Ascending aorta (tissue), 2 donors: Measurements from ENCODE around the gene CPSF2. TPM values are rescaled to one million over a fixed set of nuclear protein-coding genes. Genes with fewer than 3 reads are reported as not detected.

Source experiments
- DNase-seq, 2 donors: peaks; one replicate each; pipeline ENCODE4 v3.0.0-alpha.2; 2019; ENCODE audit warnings: low spot score in 2 of 2
- H3K27ac ChIP-seq, 2 donors: fragments of 200-600 bp; sonication (generic); one replicate each; pipeline ENCODE4 v1.5.1; 2016 to 2017; ENCODE audit warnings: mild to moderate bottlenecking in 1 of 2
- H3K27me3 ChIP-seq: fragments of 200-600 bp; sonication (generic); one replicate; pipeline ENCODE4 v1.5.1; 2017
- H3K36me3 ChIP-seq, 2 donors: fragments of 200-600 bp; sonication (generic); one replicate each; pipeline ENCODE4 v1.5.1; 2016
- H3K4me1 ChIP-seq, 2 donors: fragments of 200-600 bp; sonication (generic); one replicate each; pipeline ENCODE4 v1.5.1; 2016 to 2017; ENCODE audit warnings: mild to moderate bottlenecking in 1 of 2
- H3K4me3 ChIP-seq, 2 donors: fragments of 200-600 bp; sonication (generic); one replicate each; pipeline ENCODE4 v1.5.1; 2016 to 2017; ENCODE audit warnings: mild to moderate bottlenecking in 1 of 2
- H3K9me3 ChIP-seq, 2 donors: fragments of 200-600 bp; sonication (generic); one replicate each; pipeline ENCODE4 v1.5.1; 2016
- intact Hi-C: fragments of 100-400 bp; cut with DNase I; formaldehyde crosslinking; loops from one replicate; pipeline ENCODE4 v1.15.1; 2023
- total RNA-seq: library from RNA; depleted of rRNA; stranded (reverse); fragments of >200 nt; gene quantifications from one replicate; pipeline ENCODE4 v1.1.0, GENCODE V29; 2016
- TF ChIP-seq, protein P1 (sequence below), 3 experiments: fragments of 200-600 bp in 2 of 3; fragments of 450-650 bp in 1 of 3; sonication (generic) in 2 of 3; IDR thresholded peaks; one replicate each; pipeline ENCODE4 v1.5.1; 2016 to 2019; ENCODE audit warnings: antibody characterized with exemption in 3 of 3, mild to moderate bottlenecking in 1 of 3, moderate library complexity in 1 of 3

CPSF2 gene
- total RNA-seq, 1 donor from 2014 or later = 8.0 TPM

DNA sequence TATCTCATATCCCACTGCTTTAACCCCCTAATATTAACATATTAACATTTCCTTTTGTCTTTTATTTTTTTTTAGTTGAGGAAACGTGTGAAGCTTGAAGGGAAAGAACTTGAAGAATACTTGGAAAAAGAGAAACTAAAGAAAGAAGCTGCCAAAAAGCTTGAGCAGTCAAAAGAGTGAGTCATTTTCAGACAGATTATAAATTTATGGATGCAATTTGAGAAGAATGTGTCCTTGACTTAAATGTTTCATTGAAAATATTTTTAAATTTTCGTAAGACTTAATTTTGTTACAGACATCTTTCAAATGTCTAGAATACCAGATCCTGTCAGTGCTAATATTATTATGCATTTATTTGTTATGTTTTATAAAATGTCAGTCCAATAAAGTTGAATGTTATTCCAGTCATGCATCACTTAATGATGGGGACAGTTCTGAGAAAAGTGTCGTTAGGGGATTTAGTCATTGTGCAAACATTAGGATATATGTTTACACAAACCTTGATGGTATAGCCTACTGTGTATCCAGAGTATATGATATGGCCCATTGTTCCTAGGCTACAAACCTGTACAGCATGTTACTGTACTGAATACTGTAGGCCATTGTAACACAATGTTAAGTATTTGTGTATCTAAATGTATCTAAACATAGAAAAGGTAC is 32.6 kb downstream of the CPSF2 start:
- peaks cover 37 to 39% of the 10 kb centered on the region in 2 donors for H3K36me3 ChIP-seq
- intact Hi-C loops = no loop called here
- H3K9me3 ChIP-seq = no peaks in the 10 kb centered on the region
- no peaks in the 10 kb centered on the region for H3K27me3 ChIP-seq
- H3K27ac ChIP-seq = peak overlapping the region; percentile 32 to 36
- DNase-seq = no peak
- H3K4me3 ChIP-seq = no peak overlapping the region
- H3K4me1 ChIP-seq = peaks cover 0 to 9% of the 10 kb centered on the region in 2 donors
- TF ChIP-seq, protein P1, sequence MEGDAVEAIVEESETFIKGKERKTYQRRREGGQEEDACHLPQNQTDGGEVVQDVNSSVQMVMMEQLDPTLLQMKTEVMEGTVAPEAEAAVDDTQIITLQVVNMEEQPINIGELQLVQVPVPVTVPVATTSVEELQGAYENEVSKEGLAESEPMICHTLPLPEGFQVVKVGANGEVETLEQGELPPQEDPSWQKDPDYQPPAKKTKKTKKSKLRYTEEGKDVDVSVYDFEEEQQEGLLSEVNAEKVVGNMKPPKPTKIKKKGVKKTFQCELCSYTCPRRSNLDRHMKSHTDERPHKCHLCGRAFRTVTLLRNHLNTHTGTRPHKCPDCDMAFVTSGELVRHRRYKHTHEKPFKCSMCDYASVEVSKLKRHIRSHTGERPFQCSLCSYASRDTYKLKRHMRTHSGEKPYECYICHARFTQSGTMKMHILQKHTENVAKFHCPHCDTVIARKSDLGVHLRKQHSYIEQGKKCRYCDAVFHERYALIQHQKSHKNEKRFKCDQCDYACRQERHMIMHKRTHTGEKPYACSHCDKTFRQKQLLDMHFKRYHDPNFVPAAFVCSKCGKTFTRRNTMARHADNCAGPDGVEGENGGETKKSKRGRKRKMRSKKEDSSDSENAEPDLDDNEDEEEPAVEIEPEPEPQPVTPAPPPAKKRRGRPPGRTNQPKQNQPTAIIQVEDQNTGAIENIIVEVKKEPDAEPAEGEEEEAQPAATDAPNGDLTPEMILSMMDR (IDR thresholded peaks at IDR 0.05) = no peak

DNA sequence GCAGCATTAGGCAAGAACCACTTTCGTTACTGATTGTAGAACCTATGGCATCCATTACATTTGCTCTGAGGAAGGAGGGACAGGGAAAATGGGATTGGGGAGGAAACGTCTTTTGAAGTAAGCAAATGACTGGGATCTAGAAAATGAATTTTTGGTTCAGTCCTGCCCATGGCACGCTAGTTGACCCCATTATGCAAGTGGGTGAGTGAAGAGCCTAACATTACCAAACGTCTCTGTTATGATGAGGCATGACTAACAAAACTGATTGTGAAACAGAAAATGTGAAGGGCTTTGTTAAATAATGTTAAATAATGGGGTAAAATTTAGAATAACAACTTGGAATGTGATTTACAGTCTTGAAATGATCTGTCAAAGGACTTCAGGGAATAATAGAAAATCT is 38.9 kb downstream of the CPSF2 start:
- DNase-seq = no peak
- intact Hi-C loops = loop anchor here (10.0 kb wide), 1 partner anchor 84 kb away; no protein-coding TSS in a partner anchor
- no peak overlapping the region for H3K4me3 ChIP-seq
- TF ChIP-seq, protein P1 (IDR thresholded peaks at IDR 0.05) = no peak
- no peaks in the 10 kb centered on the region for H3K4me1 ChIP-seq
- H3K27me3 ChIP-seq = no peaks in the 10 kb centered on the region
- H3K36me3 ChIP-seq = peaks cover 60 to 86% of the 10 kb centered on the region in 2 donors
- H3K9me3 ChIP-seq = no peaks in the 10 kb centered on the region
- no peak overlapping the region for H3K27ac ChIP-seq

DNA sequence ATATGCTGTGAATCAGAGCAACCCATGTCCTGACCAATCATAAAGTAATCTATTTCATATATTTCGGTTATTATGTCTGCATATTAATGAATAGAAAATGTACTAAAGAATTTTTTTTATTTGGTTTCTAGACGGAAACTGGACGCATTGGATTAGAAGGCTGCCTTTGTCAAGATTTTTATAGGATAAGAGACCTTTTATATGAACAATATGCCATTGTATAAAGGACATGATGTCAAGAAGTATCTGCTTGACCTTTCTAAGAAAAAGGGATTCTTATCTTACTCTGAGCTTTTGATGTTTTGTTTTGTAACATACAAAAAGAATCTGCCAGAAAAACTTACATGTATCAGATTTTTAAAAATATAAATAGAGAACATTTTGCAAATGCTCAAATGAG is 39.8 kb downstream of the CPSF2 start:
- Histone ChIP-seq H3K4me1 (no peaks in the 10 kb centered on the region), H3K27ac (no peak overlapping the region), H3K4me3 (no peak overlapping the region), H3K9me3 (no peaks in the 10 kb centered on the region), H3K27me3 (no peaks in the 10 kb centered on the region), H3K36me3 (peaks cover 55 to 84% of the 10 kb centered on the region in 2 donors)
- TF ChIP-seq, protein P1 (IDR thresholded peaks at IDR 0.05) = no peak
- DNase-seq = no peak
- intact Hi-C loops = loop anchor here (10.0 kb wide), 1 partner anchor 83 kb away; no protein-coding TSS in a partner anchor

DNA sequence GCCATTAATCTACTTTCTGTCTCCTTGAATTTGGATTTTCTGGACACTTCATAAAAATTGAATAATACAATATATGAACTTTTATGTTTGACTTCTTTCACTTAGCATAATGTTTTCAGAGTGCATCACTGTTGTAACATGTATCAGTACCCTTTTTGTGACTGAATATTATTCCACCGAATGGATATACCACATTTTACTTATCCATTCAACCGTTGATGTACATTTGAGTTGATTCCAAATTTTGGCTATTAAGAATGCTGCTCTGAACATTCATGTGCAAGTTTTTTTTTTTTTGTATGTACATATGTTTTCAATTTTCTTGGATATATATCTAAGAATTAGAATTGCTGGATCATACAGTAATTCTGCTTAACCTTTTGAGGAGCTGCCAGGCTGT is 43.2 kb downstream of the CPSF2 start:
- H3K27ac ChIP-seq = no peak overlapping the region
- peaks cover 33 to 66% of the 10 kb centered on the region in 2 donors for H3K36me3 ChIP-seq
- intact Hi-C loops = loop anchor here (10.0 kb wide), 1 partner anchor 80 kb away; no protein-coding TSS in a partner anchor
- no peak for DNase-seq
- no peaks in the 10 kb centered on the region for H3K4me1 ChIP-seq
- H3K9me3 ChIP-seq = no peaks in the 10 kb centered on the region
- H3K27me3 ChIP-seq = no peaks in the 10 kb centered on the region
- no peak overlapping the region for H3K4me3 ChIP-seq
- TF ChIP-seq, protein P1 (IDR thresholded peaks at IDR 0.05) = no peak

DNA sequence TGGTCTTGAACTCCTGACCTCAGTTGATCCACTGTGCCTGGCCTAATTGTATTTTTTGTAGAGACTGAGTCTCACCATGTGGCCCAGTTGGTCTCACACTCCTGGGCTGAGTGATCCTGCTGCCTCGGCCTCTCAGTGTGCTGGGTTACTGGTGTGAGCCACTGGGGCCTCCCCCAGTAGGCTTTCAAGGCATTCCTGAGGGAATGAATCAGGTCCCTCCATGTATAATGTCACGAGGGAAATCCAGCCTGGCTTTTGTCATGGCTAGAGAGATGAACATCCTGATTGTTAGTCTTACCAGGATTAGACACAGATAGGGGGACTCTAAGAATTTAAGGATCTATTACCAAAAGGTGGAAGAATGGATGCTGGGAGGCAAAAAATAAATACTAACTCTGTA is 51.9 kb downstream of the CPSF2 start:
- H3K4me1 ChIP-seq = no peaks in the 10 kb centered on the region
- no peak for DNase-seq
- H3K27ac ChIP-seq = no peak overlapping the region
- peaks cover 0 to under 1% of the 10 kb centered on the region in 2 donors for H3K36me3 ChIP-seq
- H3K9me3 ChIP-seq = no peaks in the 10 kb centered on the region
- H3K4me3 ChIP-seq = no peak overlapping the region
- intact Hi-C loops = no loop called here
- no peaks in the 10 kb centered on the region for H3K27me3 ChIP-seq
- TF ChIP-seq, protein P1 (IDR thresholded peaks at IDR 0.05) = no peak
